ENCODE results near the gene TFB1M. TPM values are rescaled to one million over a fixed set of nuclear protein-coding genes. Genes with fewer than 3 reads are reported as not detected.
"Not testable (repeated sequence)": the region's sequence is repeated elsewhere in the genome, so short reads cannot be mapped to it uniquely, and the experiment has no call there.

The TFB1M gene
- total and polyA plus RNA-seq, 2 donors (not counting 1 experiment from before 2014, with no cell fraction given) = 16.3 to 28.9 TPM

DNA sequence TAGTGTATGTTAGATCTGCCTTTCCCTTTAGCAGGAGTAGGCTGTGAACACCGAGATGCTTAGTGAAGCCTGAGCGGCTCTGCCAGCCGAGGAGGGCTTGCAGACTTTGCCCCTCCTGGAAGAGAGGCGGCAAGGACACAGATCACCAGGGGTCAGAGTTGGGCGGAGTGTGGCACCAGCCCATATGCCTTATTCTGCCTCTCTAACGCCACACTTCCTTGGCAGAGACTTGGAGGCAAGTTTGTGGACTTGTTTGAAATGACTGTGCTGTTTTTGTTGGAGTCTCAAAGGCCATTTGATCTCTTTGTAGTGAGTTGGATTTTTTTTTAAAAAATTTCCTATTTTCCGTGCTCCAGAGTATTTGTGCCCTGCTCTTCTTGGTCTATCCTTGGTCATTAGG, 95.0 kb downstream of the TFB1M start:
- Histone ChIP-seq H3K4me1 (ENCODE audit: control insufficient read depth, extremely low read depth, insufficient read depth, low read length) (peaks cover 4% of the 10 kb centered on the region), H4K20me1 (ENCODE audit: control insufficient read depth, extremely low read depth, insufficient read depth, low read length) (no peaks in the 10 kb centered on the region), H3K27ac (ENCODE audit: insufficient read depth, low read length) (no peak overlapping the region), H3K4me2 (ENCODE audit: extremely low read depth, insufficient read depth, low read length) (no peak overlapping the region), H3K9ac (ENCODE audit: insufficient read depth, low read length) (no peak overlapping the region), H3K4me3 (replicated peaks in 1 of 4; ENCODE audit: control extremely low read depth in 1 of 4, insufficient read depth in 1 of 4, low read depth in 3 of 4, low read length in 4 of 4) (no peak overlapping the region), H3K27me3 (ENCODE audit: control insufficient read depth, insufficient read depth, low read length) (no peaks in the 10 kb centered on the region), H3K36me3 (ENCODE audit: control insufficient read depth, insufficient read depth, low read length) (no peaks in the 10 kb centered on the region), H2AFZ (ENCODE audit: low read length) (no peak overlapping the region), H3K9me3 (ENCODE audit: control insufficient read depth, insufficient read depth, low read depth, low read length) (no peaks in the 10 kb centered on the region), H3K79me2 (ENCODE audit: control insufficient read depth, insufficient read depth, low read length) (no peaks in the 10 kb centered on the region)
- TF ChIP-seq, protein P1, sequence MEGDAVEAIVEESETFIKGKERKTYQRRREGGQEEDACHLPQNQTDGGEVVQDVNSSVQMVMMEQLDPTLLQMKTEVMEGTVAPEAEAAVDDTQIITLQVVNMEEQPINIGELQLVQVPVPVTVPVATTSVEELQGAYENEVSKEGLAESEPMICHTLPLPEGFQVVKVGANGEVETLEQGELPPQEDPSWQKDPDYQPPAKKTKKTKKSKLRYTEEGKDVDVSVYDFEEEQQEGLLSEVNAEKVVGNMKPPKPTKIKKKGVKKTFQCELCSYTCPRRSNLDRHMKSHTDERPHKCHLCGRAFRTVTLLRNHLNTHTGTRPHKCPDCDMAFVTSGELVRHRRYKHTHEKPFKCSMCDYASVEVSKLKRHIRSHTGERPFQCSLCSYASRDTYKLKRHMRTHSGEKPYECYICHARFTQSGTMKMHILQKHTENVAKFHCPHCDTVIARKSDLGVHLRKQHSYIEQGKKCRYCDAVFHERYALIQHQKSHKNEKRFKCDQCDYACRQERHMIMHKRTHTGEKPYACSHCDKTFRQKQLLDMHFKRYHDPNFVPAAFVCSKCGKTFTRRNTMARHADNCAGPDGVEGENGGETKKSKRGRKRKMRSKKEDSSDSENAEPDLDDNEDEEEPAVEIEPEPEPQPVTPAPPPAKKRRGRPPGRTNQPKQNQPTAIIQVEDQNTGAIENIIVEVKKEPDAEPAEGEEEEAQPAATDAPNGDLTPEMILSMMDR (conservative IDR thresholded peaks at IDR 0.05 in 1 of 2, IDR thresholded peaks at IDR 0.05 in 1 of 2; ENCODE audit: low read depth in 1 of 2, low read length in 2 of 2) = no peak
- TF ChIP-seq EZH2 (IDR thresholded peaks at IDR 0.05; ENCODE audit: low read length, missing control alignments) = no peak
- no peak for DNase-seq (ENCODE audit: low read depth in 2 of 2)

- H3K9ac ChIP-seq (ENCODE audit: insufficient read depth, low read length); H4K20me1 ChIP-seq (ENCODE audit: control insufficient read depth, extremely low read depth, insufficient read depth, low read length); H3K4me1 ChIP-seq (ENCODE audit: control insufficient read depth, extremely low read depth, insufficient read depth, low read length); H2AFZ ChIP-seq (ENCODE audit: low read length); DNase-seq (ENCODE audit: low read depth in 2 of 2); H3K4me2 ChIP-seq (ENCODE audit: extremely low read depth, insufficient read depth, low read length); H3K79me2 ChIP-seq (ENCODE audit: control insufficient read depth, insufficient read depth, low read length); H3K9me3 ChIP-seq (ENCODE audit: control insufficient read depth, insufficient read depth, low read depth, low read length); H3K27ac ChIP-seq (ENCODE audit: insufficient read depth, low read length); H3K4me3 ChIP-seq (replicated peaks in 1 of 4; ENCODE audit: control extremely low read depth in 1 of 4, insufficient read depth in 1 of 4, low read depth in 3 of 4, low read length in 4 of 4); H3K27me3 ChIP-seq (ENCODE audit: control insufficient read depth, insufficient read depth, low read length); H3K36me3 ChIP-seq (ENCODE audit: control insufficient read depth, insufficient read depth, low read length): not testable (repeated sequence)
These were observed 95.6 kb downstream of the TFB1M start for GRCh38 chr6:155218711-155219110.

DNA sequence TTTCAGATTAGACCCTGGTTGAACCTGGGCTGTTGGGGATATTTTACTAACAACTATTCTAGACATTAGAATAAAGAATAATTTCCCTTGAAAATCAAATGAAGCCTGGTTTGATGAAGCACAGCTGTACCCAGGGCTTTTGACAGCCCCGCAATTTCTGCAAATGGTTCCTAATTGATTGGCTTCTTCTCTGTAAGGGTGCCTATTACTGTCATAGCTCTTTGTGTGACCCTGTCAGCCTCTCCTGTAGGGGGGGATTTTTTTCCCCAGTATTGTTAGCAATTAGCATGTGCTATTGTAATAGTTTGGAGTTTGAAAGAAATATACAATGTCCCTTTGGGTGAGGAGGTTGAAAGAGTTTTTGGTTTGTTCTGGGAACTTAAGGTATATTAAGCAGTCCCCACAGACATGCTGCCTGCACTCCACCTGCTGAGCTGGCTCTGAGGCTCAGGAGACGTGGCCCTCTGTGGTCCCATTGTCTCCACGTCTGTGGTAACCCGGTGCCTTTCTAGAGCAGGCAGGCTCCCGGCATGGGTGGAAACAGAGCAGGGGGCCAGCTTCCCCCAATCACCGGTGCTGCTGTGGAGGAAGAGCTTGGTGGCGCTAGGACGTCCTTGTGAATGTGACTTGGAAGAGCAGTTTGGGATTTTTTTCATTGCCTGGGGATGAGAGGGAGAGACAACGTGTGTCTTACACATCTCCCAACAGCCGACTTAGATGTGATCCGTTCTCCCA, 97.8 kb downstream of the TFB1M start:
- Histone ChIP-seq H3K4me2 (ENCODE audit: extremely low read depth, insufficient read depth, low read length) (no peak overlapping the region), H3K36me3 (ENCODE audit: control insufficient read depth, insufficient read depth, low read length) (no peaks in the 10 kb centered on the region), H2AFZ (ENCODE audit: low read length) (no peak overlapping the region), H3K4me3 (replicated peaks in 1 of 4; ENCODE audit: control extremely low read depth in 1 of 4, insufficient read depth in 1 of 4, low read depth in 3 of 4, low read length in 4 of 4) (no peak overlapping the region), H4K20me1 (ENCODE audit: control insufficient read depth, extremely low read depth, insufficient read depth, low read length) (no peaks in the 10 kb centered on the region), H3K79me2 (ENCODE audit: control insufficient read depth, insufficient read depth, low read length) (no peaks in the 10 kb centered on the region), H3K27me3 (ENCODE audit: control insufficient read depth, insufficient read depth, low read length) (no peaks in the 10 kb centered on the region), H3K9me3 (ENCODE audit: control insufficient read depth, insufficient read depth, low read depth, low read length) (no peaks in the 10 kb centered on the region), H3K27ac (ENCODE audit: insufficient read depth, low read length) (no peak overlapping the region), H3K9ac (ENCODE audit: insufficient read depth, low read length) (no peak overlapping the region), H3K4me1 (ENCODE audit: control insufficient read depth, extremely low read depth, insufficient read depth, low read length) (no peaks in the 10 kb centered on the region)
- DNase-seq (ENCODE audit: low read depth in 2 of 2) = no peak
- TF ChIP-seq EZH2 (IDR thresholded peaks at IDR 0.05; ENCODE audit: low read length, missing control alignments) = no peak
- TF ChIP-seq, protein P1 (conservative IDR thresholded peaks at IDR 0.05 in 1 of 2, IDR thresholded peaks at IDR 0.05 in 1 of 2; ENCODE audit: low read depth in 1 of 2, low read length in 2 of 2) = no peak
